Activated CD4-positive, alpha-beta T cell treated with anti-CD3 and anti-CD28 coated beads, Interleukin-2, amount 50 U/mL, for 24 hours (primary cell): ENCODE measurements around the gene ARHGEF16.

Source experiments
- DNase-seq, 2 donors: peaks; one replicate each; pipeline ENCODE4 v3.0.0-alpha.2; 2020; ENCODE audit warnings: low read depth in 1 of 2, low spot score in 1 of 2

The ARHGEF16 gene

GRCh38 chr1:3466366-3467075, 12.1 kb downstream of the ARHGEF16 start:
- DNase-seq: no peak

GRCh38 chr1:3467096-3468036, 12.9 kb downstream of the ARHGEF16 start:
- DNase-seq: no peak

GRCh38 chr1:3468236-3469103, 14.0 kb downstream of the ARHGEF16 start:
- no peak for DNase-seq

GRCh38 chr1:3469104-3469848, 14.8 kb downstream of the ARHGEF16 start:
- no peak for DNase-seq

GRCh38 chr1:3469849-3470649, 15.6 kb downstream of the ARHGEF16 start:
- no peak for DNase-seq

- DNase-seq: no peak
These were observed 16.3 kb downstream of the ARHGEF16 start for GRCh38 chr1:3470650-3471355.

GRCh38 chr1:3471356-3472087, 17.1 kb downstream of the ARHGEF16 start:
- DNase-seq: no peak

GRCh38 chr1:3472088-3472850, 17.8 kb downstream of the ARHGEF16 start:
- DNase-seq: no peak

GRCh38 chr1:3472906-3473305, 18.4 kb downstream of the ARHGEF16 start:
- DNase-seq: no peak

GRCh38 chr1:3473381-3473844, 18.9 kb downstream of the ARHGEF16 start:
- DNase-seq: no peak

- no peak for DNase-seq
These were observed 19.6 kb downstream of the ARHGEF16 start for GRCh38 chr1:3474016-3474415.

- DNase-seq: no peak
These were observed 20.0 kb downstream of the ARHGEF16 start for GRCh38 chr1:3474421-3474820.

- no peak for DNase-seq
These were observed 21.5 kb downstream of the ARHGEF16 start for GRCh38 chr1:3475839-3476573.

GRCh38 chr1:3476666-3477065, 22.2 kb downstream of the ARHGEF16 start:
- DNase-seq: no peak

GRCh38 chr1:3477241-3477995, 23.0 kb downstream of the ARHGEF16 start:
- DNase-seq: no peak

GRCh38 chr1:3478187-3478586, 23.7 kb downstream of the ARHGEF16 start:
- no peak for DNase-seq
